Progenitor cell of endocrine pancreas (in vitro differentiated cells): ENCODE data around the gene PXDN. TPM values are rescaled to one million over a fixed set of nuclear protein-coding genes. Genes with fewer than 3 reads are reported as not detected.

Experiments used
- DNase-seq: peaks from one replicate; pipeline ENCODE4 v3.0.0; 2021; ENCODE audit warnings: low spot score; ENCODE audit not compliant: unreplicated experiment
- H3K27ac Mint-ChIP-seq: 2 replicates; pipeline ENCODE4 v1.8.0; 2021; ENCODE audit warnings: mild to moderate bottlenecking, moderate library complexity, mixed read lengths
- H3K27me3 Mint-ChIP-seq: 2 replicates; pipeline ENCODE4 v1.8.0; 2021; ENCODE audit warnings: mixed read lengths
- H3K36me3 Mint-ChIP-seq: 2 replicates; pipeline ENCODE4 v1.8.0; 2022; ENCODE audit warnings: mixed read lengths; ENCODE audit not compliant: insufficient read depth
- H3K4me1 Mint-ChIP-seq: 2 replicates; pipeline ENCODE4 v1.8.0; 2021; ENCODE audit warnings: low read depth, mixed read lengths
- H3K4me3 Mint-ChIP-seq: 2 replicates; pipeline ENCODE4 v1.8.0; 2021; ENCODE audit warnings: low read depth, mild to moderate bottlenecking, moderate library complexity, mixed read lengths
- H3K9me3 Mint-ChIP-seq: 2 replicates; pipeline ENCODE4 v1.8.0; 2021; ENCODE audit warnings: low read depth, mixed read lengths
- total RNA-seq: library from RNA; stranded (reverse); gene quantifications from 2 replicates; pipeline ENCODE4 v1.2.1, GENCODE V29; 2021
- TF ChIP-seq, protein P1 (sequence below): fragments of 200-600 bp; sonication (generic); IDR thresholded peaks from one replicate; pipeline ENCODE4 v1.5.0; 2021; ENCODE audit warnings: antibody characterized with exemption, mild to moderate bottlenecking; ENCODE audit not compliant: unreplicated experiment

PXDN gene
- total RNA-seq, 1 donor from 2014 or later, result 256 TPM

DNA sequence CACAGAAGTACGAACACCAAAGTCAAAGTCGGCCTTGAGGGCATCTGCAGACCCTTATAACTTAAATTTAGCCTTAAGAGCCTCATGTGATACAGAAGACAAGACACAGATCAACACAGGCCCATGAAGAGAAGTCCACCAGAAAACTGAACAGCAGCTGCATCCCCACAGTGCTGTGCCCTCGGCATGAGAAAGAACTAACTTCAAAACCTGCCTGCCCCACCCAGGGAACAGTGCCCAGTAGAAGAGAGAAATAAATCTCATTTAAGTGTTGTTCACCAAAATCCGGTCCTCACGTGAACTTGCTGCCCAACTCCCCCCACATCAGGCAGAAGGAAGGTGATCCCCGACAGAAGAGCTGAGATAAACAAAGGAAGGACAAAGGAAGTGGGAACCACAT is 73.7 kb downstream of the PXDN start:
- Mint-ChIP-seq H3K27ac (no peak overlapping the region), H3K36me3 (peaks cover 33% of the 10 kb centered on the region), H3K4me1 (no peaks in the 10 kb centered on the region), H3K9me3 (no peaks in the 10 kb centered on the region), H3K27me3 (no peaks in the 10 kb centered on the region), H3K4me3 (no peak overlapping the region)
- TF ChIP-seq, protein P1, sequence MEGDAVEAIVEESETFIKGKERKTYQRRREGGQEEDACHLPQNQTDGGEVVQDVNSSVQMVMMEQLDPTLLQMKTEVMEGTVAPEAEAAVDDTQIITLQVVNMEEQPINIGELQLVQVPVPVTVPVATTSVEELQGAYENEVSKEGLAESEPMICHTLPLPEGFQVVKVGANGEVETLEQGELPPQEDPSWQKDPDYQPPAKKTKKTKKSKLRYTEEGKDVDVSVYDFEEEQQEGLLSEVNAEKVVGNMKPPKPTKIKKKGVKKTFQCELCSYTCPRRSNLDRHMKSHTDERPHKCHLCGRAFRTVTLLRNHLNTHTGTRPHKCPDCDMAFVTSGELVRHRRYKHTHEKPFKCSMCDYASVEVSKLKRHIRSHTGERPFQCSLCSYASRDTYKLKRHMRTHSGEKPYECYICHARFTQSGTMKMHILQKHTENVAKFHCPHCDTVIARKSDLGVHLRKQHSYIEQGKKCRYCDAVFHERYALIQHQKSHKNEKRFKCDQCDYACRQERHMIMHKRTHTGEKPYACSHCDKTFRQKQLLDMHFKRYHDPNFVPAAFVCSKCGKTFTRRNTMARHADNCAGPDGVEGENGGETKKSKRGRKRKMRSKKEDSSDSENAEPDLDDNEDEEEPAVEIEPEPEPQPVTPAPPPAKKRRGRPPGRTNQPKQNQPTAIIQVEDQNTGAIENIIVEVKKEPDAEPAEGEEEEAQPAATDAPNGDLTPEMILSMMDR, result no peak
- DNase-seq, result no peak

DNA sequence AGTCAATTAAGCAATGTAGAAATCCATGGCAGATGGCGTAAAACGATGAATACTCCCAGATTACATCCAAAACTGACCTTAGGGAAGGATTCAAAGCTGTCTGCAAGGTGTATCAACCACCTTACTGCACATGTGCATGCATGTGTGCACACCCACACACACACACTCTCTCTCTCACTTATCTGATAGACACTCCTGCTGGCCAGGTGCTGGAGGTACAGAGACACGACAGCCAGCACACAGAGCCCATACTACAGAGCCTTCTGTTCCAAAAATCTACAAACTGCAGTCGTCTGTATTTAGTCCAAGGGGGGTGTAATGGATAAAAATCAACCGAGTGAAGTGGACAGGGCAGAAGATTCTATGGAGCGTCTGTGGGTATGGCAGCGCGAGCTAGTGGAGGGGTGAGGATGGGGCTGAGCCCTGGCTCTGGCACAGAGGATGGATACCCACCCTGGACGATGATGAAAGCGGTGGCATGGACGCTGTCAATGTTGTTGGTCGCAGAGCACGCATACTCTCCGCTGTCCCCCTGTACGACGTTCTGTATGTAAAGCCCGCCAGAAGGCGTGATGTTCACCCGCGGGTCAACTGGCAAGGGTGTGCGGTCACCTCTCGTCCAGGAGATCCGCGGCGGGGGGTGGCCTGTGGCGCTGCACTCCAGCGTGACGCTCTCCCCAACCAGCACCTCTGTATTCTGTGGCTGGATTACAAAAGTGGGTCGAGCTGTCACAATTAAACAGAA is 78.4 kb downstream of the PXDN start:
- no peak overlapping the region for H3K4me3 Mint-ChIP-seq
- peaks cover 42% of the 10 kb centered on the region for H3K36me3 Mint-ChIP-seq
- H3K27ac Mint-ChIP-seq, result no peak overlapping the region
- no peaks in the 10 kb centered on the region for H3K27me3 Mint-ChIP-seq
- peaks cover 10% of the 10 kb centered on the region for H3K4me1 Mint-ChIP-seq
- TF ChIP-seq, protein P1, result no peak
- DNase-seq, result no peak
- H3K9me3 Mint-ChIP-seq, result no peaks in the 10 kb centered on the region

DNA sequence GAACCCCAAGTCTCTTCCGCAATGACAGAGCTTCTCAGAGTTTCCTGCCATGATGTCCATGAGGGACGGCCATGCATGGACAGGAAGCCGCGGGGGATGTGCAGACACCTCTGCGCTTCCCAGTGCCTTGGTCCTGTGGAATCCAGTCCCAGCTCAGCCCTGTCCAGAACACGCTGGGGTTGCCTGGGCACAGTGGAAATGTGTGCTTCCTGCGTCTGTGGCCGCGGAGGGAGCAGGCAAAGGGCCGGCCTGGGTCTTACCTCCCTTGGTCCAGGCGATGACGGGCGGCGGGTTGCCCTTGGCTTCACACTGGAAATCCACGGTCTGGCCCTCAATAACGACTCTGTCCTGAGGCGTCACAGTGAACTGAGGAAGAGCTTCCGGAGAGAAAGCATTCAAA is 79.6 kb downstream of the PXDN start:
- Mint-ChIP-seq H3K9me3 (no peaks in the 10 kb centered on the region), H3K4me1 (peaks cover 10% of the 10 kb centered on the region), H3K27me3 (no peaks in the 10 kb centered on the region), H3K36me3 (peaks cover 36% of the 10 kb centered on the region), H3K4me3 (no peak overlapping the region), H3K27ac (no peak overlapping the region)
- no peak for DNase-seq
- TF ChIP-seq, protein P1, result no peak

DNA sequence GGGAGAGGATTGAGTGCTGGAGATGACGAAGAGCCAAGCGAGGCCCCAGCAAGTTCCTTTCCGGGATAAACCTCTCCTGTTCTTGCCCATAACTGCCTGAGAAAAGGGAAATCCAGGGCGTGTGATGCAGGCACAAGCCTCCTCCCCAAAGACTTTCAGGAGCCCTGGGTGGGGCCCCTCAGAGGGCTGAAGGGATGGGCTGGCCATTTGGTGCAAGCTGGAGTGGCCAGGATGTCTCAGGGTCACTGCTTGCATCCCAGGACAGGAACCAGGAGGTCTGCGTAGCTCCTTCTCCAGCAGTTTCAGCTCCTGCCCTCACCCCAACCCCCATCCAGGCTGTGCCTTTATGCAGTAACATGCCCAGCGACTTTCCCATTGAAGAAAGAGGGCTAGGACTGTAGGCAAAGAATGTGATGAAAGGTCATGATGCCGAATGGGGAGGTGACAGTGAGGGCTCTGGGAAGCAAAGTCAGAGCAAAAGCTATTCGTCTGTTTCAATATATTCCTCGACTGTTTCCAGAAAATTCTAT is 80.2 kb downstream of the PXDN start:
- peak overlapping the region; percentile 81 for H3K27ac Mint-ChIP-seq
- DNase-seq, result no peak
- TF ChIP-seq, protein P1, result no peak
- no peak overlapping the region for H3K4me3 Mint-ChIP-seq
- no peaks in the 10 kb centered on the region for H3K27me3 Mint-ChIP-seq
- H3K4me1 Mint-ChIP-seq, result peaks cover 10% of the 10 kb centered on the region
- peaks cover 37% of the 10 kb centered on the region for H3K36me3 Mint-ChIP-seq
- H3K9me3 Mint-ChIP-seq, result no peaks in the 10 kb centered on the region

DNA sequence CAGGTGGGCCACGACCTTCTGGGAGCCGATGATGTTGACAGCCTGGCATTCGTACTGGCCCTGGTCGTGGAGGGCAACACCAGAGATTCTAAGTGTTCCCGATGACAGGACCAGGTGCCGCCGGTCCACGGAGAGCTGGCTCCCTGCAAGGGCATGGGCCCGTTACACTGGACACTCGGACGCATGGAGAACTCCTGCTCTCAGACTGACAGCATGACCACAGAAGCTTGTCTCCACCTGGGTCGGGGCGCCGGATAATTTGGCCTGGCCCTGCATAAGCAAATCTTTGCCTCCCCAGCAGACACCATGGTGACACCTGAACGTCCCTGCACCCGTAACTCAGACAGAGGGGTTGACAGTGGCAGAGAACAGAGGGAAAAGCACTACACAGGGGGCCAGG is 80.7 kb downstream of the PXDN start:
- TF ChIP-seq, protein P1, result no peak
- no peak for DNase-seq
- no peaks in the 10 kb centered on the region for H3K27me3 Mint-ChIP-seq
- peaks cover 10% of the 10 kb centered on the region for H3K4me1 Mint-ChIP-seq
- peaks cover 36% of the 10 kb centered on the region for H3K36me3 Mint-ChIP-seq
- H3K9me3 Mint-ChIP-seq, result no peaks in the 10 kb centered on the region
- H3K4me3 Mint-ChIP-seq, result no peak overlapping the region
- H3K27ac Mint-ChIP-seq, result peak overlapping the region; percentile 81
